NCI-H2171 treated with DMSO at 0.1 percent for 48 hours (cell line): Measurements from ENCODE around the gene NANOS1.

Source experiments
- DNase-seq: peaks from one replicate; lab custom pipeline; 2025; lab: John Stamatoyannopoulos, UW

Gene NANOS1, protein sequence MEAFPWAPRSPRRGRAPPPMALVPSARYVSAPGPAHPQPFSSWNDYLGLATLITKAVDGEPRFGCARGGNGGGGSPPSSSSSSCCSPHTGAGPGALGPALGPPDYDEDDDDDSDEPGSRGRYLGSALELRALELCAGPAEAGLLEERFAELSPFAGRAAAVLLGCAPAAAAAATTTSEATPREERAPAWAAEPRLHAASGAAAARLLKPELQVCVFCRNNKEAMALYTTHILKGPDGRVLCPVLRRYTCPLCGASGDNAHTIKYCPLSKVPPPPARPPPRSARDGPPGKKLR

DNA sequence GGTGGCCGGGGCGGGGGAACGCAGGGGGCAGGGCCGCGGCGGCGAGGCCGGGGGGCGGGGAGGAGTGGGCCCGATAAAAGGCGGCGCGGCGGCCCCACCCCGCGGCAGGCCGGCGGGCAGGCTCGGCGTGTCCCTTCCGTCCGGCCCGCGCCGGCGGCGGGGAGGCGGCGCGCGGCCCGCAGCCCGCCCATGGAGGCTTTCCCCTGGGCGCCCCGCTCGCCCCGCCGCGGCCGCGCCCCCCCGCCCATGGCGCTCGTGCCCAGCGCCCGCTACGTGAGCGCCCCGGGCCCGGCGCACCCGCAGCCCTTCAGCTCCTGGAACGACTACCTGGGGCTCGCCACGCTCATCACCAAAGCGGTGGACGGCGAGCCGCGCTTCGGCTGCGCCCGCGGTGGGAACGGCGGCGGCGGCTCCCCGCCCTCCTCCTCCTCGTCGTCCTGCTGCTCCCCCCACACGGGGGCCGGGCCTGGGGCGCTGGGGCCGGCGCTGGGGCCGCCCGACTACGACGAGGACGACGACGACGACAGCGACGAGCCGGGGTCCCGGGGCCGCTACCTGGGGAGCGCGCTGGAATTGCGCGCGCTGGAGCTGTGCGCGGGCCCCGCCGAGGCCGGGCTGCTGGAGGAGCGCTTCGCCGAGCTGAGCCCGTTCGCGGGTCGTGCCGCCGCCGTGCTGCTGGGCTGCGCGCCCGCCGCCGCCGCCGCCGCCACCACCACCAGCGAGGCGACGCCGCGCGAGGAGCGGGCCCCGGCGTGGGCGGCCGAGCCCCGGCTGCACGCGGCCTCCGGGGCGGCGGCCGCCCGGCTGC lies at the start of gene NANOS1:
TSS of gene NANOS1 (plus strand) at position 102 of the 808 bp plus-strand sequence. CDS start at position 190, 88 bp downstream.
- no peak for DNase-seq

DNA sequence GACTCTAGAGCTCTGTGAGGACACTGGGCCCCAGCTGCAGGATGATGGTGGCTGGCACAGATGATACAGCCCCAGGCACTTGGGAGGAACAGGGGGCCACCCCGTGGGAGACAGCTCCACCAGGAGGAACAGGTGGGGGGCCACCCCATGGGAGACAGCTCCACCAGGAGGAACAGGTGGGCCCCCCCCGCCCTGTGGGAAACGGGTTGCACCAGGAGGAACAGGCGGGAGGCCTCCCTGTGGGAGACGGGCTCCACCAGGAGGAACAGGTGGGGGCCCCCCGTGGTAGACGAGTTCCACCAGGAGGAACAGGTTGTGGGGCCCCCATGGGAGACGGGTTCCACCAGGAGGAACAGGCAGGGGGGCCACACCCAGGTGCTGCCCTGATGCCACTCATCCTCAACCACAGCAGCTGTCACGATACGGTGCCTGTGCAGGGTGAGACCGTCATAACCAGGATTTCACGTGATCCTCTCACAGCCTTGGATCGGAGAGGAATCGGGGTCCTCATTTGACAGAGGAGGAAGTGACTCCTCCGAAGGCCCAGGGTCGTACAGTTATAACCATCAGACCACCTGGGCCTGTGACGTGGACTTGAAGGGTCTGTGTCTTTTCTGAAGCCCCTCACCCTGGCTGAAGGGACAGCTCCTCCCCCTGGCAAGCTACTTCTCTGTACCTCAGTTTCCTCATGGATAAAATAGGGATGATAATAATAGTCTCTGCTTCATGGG lies 49.2 kb upstream of the NANOS1 start:
- DNase-seq = peak; percentile 94

DNA sequence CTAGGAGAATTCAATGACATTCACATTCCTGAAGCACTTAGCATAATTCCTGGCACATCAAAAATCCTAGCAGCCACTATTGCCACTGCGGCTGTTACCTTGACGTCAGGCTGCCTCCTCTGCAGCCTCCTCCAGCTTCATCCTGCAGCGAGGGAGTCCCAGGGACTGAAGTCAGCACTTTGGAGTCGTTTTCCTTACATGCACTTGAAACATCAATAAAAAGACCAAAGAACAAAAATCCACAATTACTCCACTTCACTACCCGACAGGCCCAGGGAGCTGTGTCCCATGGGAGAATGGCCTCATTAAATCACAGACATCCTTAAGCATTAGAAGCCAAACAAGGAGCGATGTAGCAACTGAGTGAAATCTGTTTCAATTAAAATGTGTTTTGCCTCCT lies 48.6 kb upstream of the NANOS1 start:
- peak; percentile 56 for DNase-seq

DNA sequence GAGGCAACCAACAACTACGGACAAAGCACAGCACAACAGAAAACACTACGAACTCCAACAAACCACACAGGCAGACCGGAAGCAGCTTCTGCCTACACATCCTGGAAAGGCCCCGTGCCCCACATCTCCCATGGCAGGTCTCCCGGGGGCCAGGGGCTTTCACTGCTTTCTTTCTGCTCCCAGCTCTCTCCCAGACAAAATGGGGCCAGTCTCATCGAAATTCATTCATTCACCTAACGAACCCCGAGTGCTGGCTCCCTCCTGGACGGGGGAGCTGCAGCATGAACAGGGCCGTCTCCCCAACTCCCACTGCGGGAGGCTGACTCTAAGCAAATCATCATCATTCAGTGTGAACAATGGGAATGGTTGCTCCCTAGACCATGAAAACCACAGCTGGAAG lies 47.6 kb upstream of the NANOS1 start:
- DNase-seq = no peak

DNA sequence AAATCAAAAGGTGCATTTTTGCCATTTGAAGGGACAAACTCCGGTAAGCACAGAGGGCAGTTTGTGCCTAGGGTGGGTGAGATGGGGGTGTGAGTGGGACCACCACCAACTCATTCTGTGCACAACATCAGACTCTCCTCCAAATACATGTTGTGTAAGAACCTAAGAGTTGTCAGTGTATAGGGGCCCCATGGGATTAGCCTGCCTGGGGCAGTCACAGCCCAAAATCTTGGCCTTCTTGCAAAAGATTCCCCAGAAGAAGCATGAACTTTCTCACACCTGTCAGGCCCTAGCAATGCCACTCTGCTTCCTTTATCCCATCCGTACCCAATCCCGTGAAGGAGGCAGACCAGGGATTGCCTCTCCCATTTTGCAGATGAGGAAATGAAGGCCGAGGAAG lies 47.1 kb upstream of the NANOS1 start:
- no peak for DNase-seq

DNA sequence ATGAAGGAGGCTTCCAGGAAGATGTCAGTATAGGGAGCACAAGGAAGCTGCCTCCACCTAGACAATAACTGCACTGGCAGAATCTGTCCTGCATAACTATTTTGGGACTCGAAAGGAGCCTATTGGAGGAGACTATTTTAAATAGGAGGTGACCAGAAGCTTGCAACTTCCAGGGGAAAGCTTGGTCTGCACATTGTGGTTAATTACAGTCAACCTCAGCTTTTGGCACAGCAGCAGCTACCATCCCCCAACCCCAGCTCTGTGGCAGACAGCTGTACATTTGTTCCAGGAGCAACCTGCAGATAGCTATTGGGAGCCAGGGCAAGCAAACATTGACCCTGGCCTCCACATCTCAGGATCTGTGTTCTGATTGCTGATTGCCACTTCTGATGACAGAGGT lies 46.3 kb upstream of the NANOS1 start:
- peak; percentile 33 for DNase-seq

DNA sequence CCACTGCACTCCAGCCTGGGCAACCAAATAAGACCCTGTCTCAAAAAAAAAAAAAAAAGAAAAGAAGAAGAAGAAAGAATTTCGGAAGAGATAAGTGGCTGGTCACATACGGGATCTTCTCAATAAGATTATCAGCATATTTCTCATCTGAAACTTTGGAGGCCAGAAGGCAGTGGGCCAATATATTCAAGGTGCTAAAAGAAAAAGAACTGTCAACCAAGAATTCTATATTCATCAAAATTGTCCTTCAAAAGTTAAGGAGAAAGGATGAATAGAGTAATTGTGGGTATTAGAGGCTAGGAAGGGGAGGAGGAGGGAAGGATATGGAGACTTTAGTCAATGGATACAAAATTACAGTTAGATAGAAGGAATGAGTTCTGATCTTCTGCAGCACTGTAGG lies 43.9 kb upstream of the NANOS1 start:
- DNase-seq = no peak

DNA sequence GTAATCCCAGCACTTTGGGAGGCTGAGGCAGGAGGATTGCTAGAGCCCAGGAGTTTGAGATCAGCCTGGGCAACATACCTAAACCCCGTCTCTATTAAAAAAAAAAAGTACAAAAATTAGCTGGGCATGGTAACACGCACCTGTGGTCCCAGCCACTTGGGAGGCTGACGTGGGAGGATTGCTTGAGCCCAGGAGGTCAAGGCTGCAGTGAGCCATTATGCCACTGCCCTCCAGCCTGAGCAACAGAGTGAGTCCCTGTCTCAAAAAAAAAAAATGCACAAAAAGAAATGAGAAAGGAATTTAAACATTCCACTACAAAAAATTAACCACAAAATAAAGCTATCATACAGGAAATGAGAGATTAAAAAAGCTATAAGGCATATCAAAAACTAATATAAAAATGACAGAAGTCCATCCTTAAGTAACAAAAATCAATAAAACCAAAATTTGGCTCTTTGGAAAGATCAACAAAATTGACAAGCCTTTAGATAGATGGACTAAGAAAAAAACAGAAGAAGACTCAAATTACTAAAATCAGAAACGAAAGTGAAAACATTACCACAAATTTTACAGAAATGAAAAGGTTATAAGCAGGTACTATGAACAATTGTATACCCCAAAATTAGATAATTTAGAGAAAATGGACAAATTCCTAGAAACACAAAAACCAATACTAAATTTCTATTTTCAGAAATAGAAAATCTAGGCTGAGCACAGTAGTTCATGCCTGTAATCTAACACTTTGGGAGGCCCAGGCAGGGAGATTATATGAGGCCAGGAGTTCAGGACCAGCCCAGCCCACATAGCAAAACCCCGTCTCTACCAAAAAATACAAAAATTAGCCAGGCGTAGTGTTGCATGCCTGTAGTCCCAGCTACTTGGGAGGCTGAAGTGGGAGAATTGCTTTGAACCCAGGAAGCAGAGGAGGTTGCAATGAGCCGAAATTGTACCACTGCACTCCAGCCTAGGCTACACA lies 42.4 kb upstream of the NANOS1 start:
- no peak for DNase-seq

DNA sequence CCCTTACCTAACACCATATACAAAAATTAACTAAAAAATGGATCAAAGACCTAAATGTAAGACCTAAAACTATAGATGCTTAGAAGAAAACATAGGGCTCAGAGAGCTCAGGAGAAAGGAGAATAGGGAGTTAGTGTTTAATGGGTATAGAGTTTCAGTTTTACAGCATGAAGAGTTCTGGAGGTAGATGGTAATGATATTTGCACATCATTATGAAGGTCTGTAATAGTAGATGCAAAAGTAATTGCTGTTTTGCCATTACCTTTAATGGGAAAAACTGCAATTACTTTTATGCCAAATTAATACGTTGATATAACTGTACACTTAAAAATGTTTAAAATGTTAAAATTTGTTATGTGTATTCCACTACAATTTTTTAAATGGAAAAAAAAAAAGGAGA lies 39.2 kb upstream of the NANOS1 start:
- peak; percentile 38 for DNase-seq

DNA sequence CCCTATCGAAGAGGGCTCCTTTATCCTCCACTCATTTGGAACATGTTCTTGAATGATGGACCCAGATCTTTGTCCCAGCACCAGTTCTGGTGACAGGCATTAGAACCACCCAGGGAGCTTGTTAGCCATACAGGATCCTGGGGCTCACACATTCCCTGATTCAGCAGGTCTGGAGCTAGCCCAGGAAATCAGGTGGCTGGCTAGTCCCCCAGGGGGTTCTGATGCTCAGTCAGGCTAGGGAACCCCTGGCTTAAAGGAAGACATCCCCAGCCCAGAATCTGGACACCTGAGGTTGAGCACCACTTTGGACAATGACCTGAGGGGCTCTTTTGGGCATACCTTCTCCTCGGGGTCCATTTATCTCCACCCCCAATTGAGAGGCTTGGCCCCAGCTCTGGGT lies 37.0 kb upstream of the NANOS1 start:
- DNase-seq = no peak

DNA sequence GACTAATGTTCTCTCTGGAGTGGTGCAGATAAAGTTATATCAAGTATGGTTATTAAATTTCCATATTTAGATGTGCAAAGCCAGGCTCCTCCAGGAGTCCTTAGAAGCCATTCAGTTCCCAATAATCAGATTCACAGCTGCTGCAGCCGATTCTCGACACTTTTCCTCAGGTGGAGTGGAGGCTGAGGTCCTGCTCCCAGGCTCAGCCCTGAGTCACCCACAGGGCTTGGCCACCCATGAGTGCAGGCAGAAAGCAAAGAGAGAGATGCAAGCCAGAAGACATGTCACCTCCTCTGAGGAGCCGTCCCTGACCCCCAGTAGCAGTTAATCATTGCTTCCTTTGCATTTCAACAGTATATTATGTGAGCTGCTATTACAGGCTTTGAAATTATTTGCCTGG lies 36.3 kb upstream of the NANOS1 start:
- no peak for DNase-seq

DNA sequence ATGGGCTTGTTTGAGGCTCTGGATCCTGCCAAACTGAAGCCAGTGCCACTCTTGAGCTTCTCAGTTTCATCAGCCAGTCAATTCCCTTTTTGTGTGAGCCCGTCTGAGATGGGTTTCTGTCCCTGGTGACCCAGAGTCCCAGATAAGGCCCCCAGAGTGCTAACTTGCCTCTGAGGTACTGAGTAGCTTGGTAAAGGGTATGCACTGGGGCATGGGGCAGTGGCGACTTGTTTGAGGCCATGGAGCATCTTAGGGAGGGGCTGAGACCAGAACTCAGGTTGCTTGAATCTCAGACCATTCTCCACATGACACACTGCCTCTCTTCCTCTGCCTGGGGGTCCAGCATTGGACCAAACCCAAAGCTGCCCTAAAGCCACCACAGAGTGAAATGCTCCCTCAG lies 35.2 kb upstream of the NANOS1 start:
- DNase-seq = no peak

DNA sequence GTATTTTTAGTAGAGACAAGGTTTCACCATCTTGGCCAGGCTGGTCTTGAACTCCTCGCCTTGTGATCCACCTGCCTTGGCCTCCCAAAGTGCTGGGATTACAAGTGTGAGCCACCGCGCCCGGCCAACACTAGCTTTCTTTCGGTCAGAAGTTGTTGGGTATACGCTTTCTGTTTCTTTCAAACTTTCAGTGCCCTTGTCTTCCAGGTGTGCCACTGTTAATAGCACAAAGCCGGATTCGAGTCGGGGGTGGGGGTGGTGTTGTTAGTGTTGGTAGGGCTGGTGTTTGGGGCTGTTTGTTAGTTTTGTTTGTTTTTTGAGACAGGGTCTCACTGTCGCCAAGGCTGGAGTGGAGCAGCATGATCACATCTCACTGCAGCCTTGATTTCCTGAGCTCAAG lies 33.8 kb upstream of the NANOS1 start:
- DNase-seq = no peak

DNA sequence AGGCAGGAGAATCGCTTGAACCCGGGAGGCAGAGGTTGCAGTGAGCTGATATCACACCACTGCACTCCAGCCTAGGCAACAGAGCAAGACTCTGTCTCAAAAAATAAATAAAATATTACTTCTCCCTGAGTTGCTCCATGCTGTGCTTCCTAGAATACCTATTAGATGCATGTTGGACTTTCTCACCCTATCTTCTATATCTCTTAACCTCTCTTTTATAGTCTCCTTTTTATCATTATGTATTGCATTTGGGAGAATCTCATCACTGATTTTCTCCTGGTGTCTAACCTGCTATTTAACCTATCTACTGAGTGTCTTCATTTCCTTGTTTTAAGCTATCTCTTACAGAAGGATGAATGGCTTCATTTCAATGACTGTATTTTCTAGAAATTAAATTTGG lies 32.1 kb upstream of the NANOS1 start:
- DNase-seq = no peak

DNA sequence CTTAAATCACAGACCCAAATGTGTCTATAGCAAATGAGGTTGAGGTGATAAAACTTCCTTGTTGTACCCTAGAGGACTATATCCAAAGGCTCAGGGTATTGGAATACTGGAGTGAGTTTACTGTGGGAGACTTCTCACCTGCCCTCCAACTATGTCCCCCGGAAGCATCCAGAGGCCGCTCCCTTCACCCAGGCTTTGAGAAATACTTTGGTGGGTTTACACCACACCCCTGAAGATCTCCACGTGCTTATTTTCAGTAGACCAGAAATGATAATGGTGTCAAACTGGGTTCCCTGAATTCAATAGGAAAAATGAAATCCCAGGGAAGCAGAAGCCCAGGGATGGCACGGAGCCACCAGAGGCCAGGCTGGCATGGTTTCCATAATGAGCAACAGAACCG lies 31.3 kb upstream of the NANOS1 start:
- no peak for DNase-seq

DNA sequence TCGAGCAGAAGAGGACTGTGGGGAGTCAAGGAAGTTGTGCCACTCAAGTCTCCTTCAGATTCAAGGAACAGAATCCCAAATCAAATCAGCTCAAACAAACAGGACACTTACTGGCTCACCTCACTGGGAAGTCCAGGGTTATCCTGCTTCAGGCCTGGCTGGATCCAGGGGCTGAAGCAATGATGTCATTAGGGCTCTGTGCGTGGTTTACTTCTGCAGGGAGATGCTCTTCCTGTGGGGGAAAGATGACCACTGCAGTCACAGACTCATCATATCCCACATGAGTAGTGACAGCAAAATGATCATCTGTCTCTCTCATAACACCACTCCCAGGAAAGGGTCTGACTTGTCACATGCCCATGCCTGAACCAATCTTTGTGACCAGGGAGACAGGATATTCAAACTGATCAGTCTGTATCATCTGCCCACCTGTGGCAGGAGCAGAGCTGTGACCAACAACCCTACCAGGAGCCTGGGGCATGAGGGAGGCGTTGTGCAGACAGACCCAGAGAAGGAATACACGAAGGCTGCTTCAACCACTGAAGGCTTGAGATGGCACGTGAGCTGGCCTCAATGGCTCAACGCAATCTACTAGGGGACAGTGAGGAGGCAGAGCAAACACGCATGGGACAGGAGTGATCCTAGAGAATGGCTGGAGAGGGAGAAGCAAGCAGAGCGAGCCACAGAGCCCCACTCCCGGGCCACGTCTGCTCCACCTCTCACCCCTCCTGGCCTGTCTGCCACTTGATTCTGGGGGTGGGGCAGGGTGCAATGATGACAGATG lies 27.6 kb upstream of the NANOS1 start:
- no peak for DNase-seq

DNA sequence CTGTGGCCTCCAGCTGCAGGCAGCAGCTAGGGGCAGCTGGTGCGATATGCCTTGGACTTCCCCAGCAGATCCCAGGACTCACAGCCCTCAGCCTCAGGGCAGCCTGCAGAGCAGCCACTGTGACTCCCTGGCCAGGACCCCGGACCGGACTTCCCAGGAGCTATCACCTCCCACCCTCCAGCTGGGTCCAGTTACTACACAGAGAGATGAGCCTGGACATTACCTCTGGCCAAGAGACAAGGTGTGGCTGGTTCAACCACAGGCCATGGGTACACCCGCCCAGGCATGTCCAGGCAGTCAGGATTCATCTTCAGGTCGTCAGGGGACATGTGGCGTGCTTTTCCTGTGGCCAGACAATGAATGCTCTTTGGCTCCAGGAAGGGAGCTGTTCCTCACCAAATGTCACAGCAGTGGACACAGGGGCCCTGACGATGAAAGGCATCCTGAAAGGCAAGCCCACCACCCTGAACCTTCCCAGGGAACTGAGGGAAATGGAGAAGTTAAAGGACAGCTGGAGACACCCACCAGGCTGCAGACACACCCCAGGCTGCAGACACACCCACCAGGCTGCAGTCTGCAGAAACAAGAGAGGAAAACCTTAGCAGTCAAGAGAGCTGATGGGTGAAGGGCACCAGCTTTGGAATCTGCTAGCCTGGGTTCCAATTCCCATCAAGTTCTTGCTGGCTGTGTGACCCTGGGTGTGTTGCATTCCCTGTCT lies 25.8 kb upstream of the NANOS1 start:
- no peak for DNase-seq

DNA sequence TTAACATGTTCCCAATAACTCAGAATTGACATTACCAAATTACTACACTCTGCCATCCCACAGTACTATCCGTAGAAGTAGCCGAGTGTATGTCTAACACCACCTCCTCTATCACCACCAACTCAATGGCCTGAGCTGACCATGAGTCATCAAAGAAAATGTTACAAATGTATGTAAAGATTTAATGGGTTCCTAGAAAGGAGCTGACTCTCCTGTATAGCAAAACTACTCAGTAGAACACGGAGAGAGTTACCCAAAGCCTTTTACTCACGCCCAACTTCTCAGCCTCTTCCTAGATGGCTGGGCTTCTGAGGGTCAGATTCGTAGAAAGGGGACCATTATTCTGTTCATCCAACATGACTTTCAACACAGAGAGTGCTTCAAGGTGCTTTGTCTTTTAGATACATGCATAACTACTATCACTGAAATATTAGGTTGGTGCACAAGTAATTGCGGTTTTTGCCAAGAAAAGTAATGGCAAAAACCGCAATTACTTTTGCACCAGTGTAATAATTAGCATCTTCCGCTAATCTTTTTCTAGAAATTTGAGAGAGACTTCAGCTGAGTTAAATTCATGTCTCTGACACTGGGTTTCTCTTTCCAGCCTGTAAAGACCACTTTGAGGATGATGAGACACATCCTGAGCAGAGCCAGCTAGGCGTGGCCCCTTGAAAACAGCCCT lies 24.0 kb upstream of the NANOS1 start:
- DNase-seq = no peak

DNA sequence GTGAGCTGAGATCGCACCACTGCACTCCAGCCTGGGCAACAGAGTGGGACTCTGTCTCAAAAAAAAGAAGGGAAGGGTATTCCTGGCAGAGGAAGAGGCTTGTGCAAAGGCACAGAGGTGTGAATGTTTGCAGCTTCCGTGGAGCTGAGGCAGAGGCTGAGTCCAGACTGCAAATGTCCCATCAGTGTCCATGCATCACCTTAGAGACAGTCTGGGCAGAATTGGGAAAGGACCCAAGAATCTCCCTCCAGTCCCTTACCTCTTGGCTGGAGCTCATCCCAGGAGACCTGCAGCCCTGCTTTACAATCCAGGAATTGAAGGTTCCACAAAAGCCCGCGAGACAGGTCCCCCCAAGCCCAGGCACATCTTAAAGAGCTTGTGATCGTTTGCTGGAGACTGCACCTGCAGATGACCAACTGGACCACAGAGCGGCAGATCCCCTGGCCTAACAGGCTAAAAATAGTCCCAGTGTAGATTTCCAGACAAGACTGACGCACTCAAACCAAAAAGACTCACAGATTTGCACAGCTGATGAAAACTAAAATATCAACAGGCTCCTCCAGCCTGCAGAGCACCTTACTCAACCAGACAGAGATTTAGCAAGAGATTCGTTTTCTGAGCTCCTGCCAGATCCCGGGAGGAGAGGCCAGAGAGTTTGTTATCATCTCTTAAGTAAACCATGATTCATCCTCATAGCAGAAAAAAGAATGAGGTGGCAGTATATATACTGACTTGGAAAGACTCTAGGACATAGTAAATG lies 22.9 kb upstream of the NANOS1 start:
- DNase-seq = peak; percentile 78
